HEK293 (cell line): Measurements from ENCODE around the gene DHX40.

Experiments used
- CTCF ChIA-PET: fragments of 350-600 bp; formaldehyde crosslinking; extraction: SDS; loops from one replicate; lab custom pipeline; 2021; ENCODE audit warnings: antibody characterized with exemption; lab: Yijun Ruan, JAX
- POLR2A ChIA-PET: fragments of 300-600 bp; formaldehyde crosslinking; extraction: SDS; loops from one replicate; lab custom pipeline; 2020; ENCODE audit warnings: antibody characterized with exemption, inconsistent platforms; lab: Yijun Ruan, JAX
- H3K27ac ChIP-seq: fragments of 200-500 bp; sonication (Bioruptor generic); 2 replicates; pipeline ENCODE4 v1.5.1; 2014; ENCODE audit warnings: low read depth, low read length, control low read depth, inconsistent platforms; ENCODE audit errors: extremely low read depth
- H3K36me3 ChIP-seq, 2 experiments: fragments of 200-500 bp in 1 of 2; sonication (Bioruptor generic) in 1 of 2; 1 replicate in 1 of 2; 2 replicates in 1 of 2; pipeline ENCODE4 v1.5.1; 2014 to 2017; ENCODE audit warnings: inconsistent platforms in 2 of 2, low read length in 2 of 2; ENCODE audit not compliant: control insufficient read depth in 2 of 2, insufficient read depth in 1 of 2
- H3K4me1 ChIP-seq: fragments of 200-500 bp; sonication (Bioruptor generic); 2 replicates; pipeline ENCODE4 v1.5.1; 2014; ENCODE audit warnings: mild to moderate bottlenecking, low read length, inconsistent platforms; ENCODE audit not compliant: control insufficient read depth, insufficient read depth
- H3K4me3 ChIP-seq: 2 replicates; pipeline ENCODE4 v1.5.1; 2011; ENCODE audit warnings: low read depth, mild to moderate bottlenecking, control low read depth, low read length, moderate library complexity
- H3K9me3 ChIP-seq: fragments of 200-500 bp; sonication (Bioruptor generic); 2 replicates; pipeline ENCODE4 v1.5.1; 2014; ENCODE audit warnings: low read depth, low read length, inconsistent platforms; ENCODE audit not compliant: control insufficient read depth, insufficient read depth
- GLIS1 ChIP-seq: fragments of 450-650 bp; formaldehyde crosslinking; IDR thresholded peaks from 2 replicates; pipeline ENCODE4 v1.5.1; 2016; ENCODE audit warnings: missing biosample characterization, missing genetic modification characterization
- HOXA7 ChIP-seq: sonication (generic); formaldehyde crosslinking; IDR thresholded peaks from 2 replicates; pipeline ENCODE4 v1.8.1; 2022; ENCODE audit warnings: missing genetic modification reagents, borderline replicate concordance
- SCRT1 ChIP-seq: fragments of 450-650 bp; formaldehyde crosslinking; IDR thresholded peaks from 2 replicates; pipeline ENCODE4 v1.5.1; 2016; ENCODE audit warnings: missing biosample characterization, missing genetic modification characterization, borderline replicate concordance
- ZNF184 ChIP-seq: fragments of 450-650 bp; IDR thresholded peaks from 2 replicates; pipeline ENCODE4 v1.5.1; 2018; ENCODE audit warnings: missing biosample characterization, mild to moderate bottlenecking, missing genetic modification characterization
- ZNF23 ChIP-seq: fragments of 450-650 bp; formaldehyde crosslinking; IDR thresholded peaks from 2 replicates; pipeline ENCODE4 v1.5.1; 2016; ENCODE audit warnings: missing biosample characterization, missing genetic modification characterization, borderline replicate concordance
- ZNF302 ChIP-seq: fragments of 450-650 bp; formaldehyde crosslinking; IDR thresholded peaks from 2 replicates; pipeline ENCODE4 v1.5.1; 2016; ENCODE audit warnings: missing biosample characterization, missing genetic modification characterization, low read depth
- ZNF311 ChIP-seq: fragments of 450-650 bp; formaldehyde crosslinking; IDR thresholded peaks from 2 replicates; pipeline ENCODE4 v1.5.1; 2017; ENCODE audit warnings: missing biosample characterization, missing genetic modification characterization, borderline replicate concordance
- ZNF600 ChIP-seq: fragments of 450-650 bp; formaldehyde crosslinking; IDR thresholded peaks from 2 replicates; pipeline ENCODE4 v1.5.1; 2016; ENCODE audit warnings: missing biosample characterization, missing genetic modification characterization
- ZNF624 ChIP-seq: fragments of 450-650 bp; formaldehyde crosslinking; IDR thresholded peaks from 2 replicates; pipeline ENCODE4 v1.5.1; 2017; ENCODE audit warnings: missing biosample characterization, missing genetic modification characterization
- TF ChIP-seq, protein P1 (sequence below): fragments of 450-650 bp; formaldehyde crosslinking; IDR thresholded peaks from 2 replicates; pipeline ENCODE4 v1.5.1; 2016; ENCODE audit warnings: missing biosample characterization, missing genetic modification characterization
- TF ChIP-seq, protein P2 (sequence below): fragments of 450-650 bp; formaldehyde crosslinking; IDR thresholded peaks from 2 replicates; pipeline ENCODE4 v1.5.1; 2017; ENCODE audit warnings: missing biosample characterization, missing genetic modification characterization
- TF ChIP-seq, protein P3 (sequence below): fragments of 450-650 bp; formaldehyde crosslinking; IDR thresholded peaks from 2 replicates; pipeline ENCODE4 v1.5.1; 2016; ENCODE audit warnings: missing biosample characterization, missing genetic modification characterization, low read depth

The DHX40 gene

DNA sequence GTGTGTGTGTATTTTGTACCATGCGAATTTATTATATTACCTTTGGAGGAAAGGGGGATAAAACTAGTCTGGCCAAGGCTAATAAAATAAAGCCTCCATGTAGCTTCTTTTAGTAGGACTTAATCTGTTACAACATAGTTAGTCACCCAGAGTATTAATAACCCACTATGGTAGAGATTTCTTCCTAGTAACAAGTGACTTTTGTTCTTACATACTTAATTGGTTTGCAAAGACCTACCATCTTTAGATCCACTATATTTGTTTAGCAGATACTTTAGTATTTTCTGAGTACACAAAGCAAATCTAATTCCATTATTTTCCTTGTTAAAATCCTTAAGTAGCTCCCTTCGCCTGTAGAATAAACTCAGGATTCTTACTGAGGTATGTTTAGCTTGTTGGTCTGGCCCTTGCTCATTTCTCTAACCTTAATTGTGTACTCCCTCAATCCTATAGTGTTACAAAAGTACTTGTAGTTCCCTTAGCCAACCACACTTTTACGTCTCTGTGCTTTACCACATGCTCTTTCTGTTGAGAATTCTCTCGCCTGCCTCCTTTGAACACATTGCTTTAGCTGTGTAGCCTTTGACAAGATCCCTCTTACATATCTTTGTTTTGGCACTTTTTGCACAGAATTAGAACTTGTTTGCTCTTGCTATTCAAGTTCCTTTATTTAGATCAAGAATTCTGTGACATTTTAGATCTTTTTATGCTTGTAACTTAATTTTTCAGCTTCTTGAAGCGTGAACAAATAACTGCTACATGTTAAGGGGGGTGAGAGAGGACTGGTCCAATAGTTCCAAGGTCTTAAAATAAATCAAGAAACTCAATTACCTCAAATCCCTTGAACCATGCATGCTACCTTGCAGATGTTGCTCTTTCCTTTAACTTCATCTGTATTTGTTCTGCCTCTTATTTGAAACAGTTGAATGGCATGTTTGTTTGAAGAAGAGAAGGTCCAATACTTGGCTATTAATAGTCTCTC lies 78.0 kb downstream of the DHX40 start:
- Histone ChIP-seq H3K27ac (no peak overlapping the region), H3K9me3 (no peaks in the 10 kb centered on the region), H3K36me3 (peaks cover 36 to 47% of the 10 kb centered on the region in 2 experiments), H3K4me1 (peaks cover 24% of the 10 kb centered on the region), H3K4me3 (no peak overlapping the region)
- CTCF ChIA-PET, result interaction anchor here (0.7 to 1.2 kb wide), 2 partner anchors 22 to 122 kb away, joined by 3 to 4 read pairs; no protein-coding TSS in a partner anchor
- TF ChIP-seq ZNF23 (tag by site-specific recombination), result no peak
- TF ChIP-seq, protein P1, sequence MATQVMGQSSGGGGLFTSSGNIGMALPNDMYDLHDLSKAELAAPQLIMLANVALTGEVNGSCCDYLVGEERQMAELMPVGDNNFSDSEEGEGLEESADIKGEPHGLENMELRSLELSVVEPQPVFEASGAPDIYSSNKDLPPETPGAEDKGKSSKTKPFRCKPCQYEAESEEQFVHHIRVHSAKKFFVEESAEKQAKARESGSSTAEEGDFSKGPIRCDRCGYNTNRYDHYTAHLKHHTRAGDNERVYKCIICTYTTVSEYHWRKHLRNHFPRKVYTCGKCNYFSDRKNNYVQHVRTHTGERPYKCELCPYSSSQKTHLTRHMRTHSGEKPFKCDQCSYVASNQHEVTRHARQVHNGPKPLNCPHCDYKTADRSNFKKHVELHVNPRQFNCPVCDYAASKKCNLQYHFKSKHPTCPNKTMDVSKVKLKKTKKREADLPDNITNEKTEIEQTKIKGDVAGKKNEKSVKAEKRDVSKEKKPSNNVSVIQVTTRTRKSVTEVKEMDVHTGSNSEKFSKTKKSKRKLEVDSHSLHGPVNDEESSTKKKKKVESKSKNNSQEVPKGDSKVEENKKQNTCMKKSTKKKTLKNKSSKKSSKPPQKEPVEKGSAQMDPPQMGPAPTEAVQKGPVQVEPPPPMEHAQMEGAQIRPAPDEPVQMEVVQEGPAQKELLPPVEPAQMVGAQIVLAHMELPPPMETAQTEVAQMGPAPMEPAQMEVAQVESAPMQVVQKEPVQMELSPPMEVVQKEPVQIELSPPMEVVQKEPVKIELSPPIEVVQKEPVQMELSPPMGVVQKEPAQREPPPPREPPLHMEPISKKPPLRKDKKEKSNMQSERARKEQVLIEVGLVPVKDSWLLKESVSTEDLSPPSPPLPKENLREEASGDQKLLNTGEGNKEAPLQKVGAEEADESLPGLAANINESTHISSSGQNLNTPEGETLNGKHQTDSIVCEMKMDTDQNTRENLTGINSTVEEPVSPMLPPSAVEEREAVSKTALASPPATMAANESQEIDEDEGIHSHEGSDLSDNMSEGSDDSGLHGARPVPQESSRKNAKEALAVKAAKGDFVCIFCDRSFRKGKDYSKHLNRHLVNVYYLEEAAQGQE (tag by site-specific recombination), result no peak
- TF ChIP-seq HOXA7 (CRISPR knock-in tag), result no peak
- TF ChIP-seq, protein P2, sequence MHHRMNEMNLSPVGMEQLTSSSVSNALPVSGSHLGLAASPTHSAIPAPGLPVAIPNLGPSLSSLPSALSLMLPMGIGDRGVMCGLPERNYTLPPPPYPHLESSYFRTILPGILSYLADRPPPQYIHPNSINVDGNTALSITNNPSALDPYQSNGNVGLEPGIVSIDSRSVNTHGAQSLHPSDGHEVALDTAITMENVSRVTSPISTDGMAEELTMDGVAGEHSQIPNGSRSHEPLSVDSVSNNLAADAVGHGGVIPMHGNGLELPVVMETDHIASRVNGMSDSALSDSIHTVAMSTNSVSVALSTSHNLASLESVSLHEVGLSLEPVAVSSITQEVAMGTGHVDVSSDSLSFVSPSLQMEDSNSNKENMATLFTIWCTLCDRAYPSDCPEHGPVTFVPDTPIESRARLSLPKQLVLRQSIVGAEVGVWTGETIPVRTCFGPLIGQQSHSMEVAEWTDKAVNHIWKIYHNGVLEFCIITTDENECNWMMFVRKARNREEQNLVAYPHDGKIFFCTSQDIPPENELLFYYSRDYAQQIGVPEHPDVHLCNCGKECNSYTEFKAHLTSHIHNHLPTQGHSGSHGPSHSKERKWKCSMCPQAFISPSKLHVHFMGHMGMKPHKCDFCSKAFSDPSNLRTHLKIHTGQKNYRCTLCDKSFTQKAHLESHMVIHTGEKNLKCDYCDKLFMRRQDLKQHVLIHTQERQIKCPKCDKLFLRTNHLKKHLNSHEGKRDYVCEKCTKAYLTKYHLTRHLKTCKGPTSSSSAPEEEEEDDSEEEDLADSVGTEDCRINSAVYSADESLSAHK (tag by site-specific recombination), result no peak
- TF ChIP-seq ZNF302 (tag by site-specific recombination), result no peak
- POLR2A ChIA-PET, result interaction anchor here (1.5 kb wide), 1 partner anchor 23 kb away, joined by 14 read pairs; the partner anchor contains the start of gene CLTC

DNA sequence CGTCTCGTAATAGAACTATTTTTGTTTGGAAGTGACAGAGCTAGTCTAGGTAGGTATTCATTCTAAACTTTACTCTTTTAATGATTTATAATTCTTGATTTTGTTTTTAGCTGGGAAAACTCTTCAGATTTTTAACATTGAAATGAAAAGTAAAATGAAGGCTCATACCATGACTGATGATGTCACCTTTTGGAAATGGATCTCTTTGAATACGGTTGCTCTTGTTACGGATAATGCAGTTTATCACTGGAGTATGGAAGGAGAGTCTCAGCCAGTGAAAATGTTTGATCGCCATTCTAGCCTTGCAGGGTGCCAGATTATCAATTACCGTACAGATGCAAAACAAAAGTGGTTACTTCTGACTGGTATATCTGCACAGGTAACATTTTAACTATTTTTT lies 81.9 kb downstream of the DHX40 start:
- TF ChIP-seq, protein P3, sequence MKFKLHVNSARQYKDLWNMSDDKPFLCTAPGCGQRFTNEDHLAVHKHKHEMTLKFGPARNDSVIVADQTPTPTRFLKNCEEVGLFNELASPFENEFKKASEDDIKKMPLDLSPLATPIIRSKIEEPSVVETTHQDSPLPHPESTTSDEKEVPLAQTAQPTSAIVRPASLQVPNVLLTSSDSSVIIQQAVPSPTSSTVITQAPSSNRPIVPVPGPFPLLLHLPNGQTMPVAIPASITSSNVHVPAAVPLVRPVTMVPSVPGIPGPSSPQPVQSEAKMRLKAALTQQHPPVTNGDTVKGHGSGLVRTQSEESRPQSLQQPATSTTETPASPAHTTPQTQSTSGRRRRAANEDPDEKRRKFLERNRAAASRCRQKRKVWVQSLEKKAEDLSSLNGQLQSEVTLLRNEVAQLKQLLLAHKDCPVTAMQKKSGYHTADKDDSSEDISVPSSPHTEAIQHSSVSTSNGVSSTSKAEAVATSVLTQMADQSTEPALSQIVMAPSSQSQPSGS (tag by site-specific recombination), result peak; percentile 69
- TF ChIP-seq ZNF600, result peak; percentile 85
- no peak for TF ChIP-seq SCRT1 (tag by site-specific recombination)
- POLR2A ChIA-PET, result no interaction called here
- CTCF ChIA-PET, result interaction anchor here (1.1 kb wide), 1 partner anchor 23 kb away, joined by 3 read pairs; no protein-coding TSS in a partner anchor
- Histone ChIP-seq H3K36me3 (peaks cover 67 to 85% of the 10 kb centered on the region in 2 experiments), H3K9me3 (no peaks in the 10 kb centered on the region), H3K4me1 (peaks cover 15% of the 10 kb centered on the region), H3K27ac (no peak overlapping the region), H3K4me3 (no peak overlapping the region)

DNA sequence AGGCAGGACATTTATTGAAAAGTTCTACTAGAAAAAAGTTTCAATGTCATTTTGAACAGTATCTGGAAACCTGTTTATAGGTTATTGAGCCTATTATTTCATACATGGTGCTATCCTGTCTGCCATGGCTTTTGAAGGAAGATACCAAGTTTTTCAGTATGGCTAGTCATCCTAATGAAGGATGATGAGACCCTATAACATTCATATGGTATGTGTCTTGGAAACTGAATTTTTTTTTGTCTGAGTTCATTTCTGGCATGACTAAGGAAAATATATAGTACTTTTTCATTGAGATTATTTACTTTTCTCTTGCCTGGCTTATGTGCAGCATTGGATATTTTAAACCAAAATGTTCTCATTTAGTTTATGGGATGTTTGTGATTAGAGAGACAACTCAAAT lies 84.5 kb downstream of the DHX40 start:
- ChIA-PET POLR2A (no interaction called here), CTCF (no interaction called here)

More for the DNA sequence above, 84.5 kb downstream of the DHX40 start:
- Histone ChIP-seq H3K36me3 (peaks cover 80 to 96% of the 10 kb centered on the region in 2 experiments), H3K4me3 (no peak overlapping the region), H3K27ac (no peak overlapping the region), H3K9me3 (no peaks in the 10 kb centered on the region), H3K4me1 (peaks cover 9% of the 10 kb centered on the region; the same call in 1 of the 2 replicates)
- TF ChIP-seq GLIS1 (tag by site-specific recombination) (no peak), ZNF311 (tag by site-specific recombination) (no peak), ZNF184 (tag by site-specific recombination) (no peak), ZNF624 (no peak)
